ENCODE data around the gene GNG7.
"Not testable (repeated sequence)": the region's sequence is repeated elsewhere in the genome, so short reads cannot be mapped to it uniquely, and the experiment has no call there.

Gene GNG7

DNA sequence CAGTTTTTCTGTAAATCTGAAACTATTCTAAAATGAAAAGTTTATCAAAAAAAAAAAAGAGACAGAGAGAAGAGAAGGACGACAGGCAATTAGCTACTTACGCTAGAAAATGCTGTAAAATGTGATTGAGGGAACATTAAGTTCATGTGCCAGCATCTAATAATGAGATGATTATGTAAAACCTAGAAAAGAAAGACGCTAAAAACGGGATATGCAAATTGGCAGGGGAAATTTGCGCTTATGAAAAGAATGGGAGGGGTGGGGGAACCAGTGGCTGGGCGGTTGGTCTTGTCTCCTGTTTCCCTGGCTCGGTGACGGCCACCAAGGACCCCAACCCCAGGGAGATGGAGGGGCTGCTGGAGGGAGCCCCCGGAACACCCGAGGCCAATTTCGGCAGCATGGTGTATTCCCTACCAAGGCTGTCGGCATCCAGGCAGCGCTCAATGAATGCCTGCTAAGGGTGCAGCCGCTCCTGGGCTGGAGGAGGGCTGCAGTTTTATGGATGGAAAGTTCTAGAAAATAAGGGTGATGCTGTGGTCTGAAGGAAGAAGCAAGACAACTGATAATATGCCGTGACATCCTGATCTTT is 34.2 kb downstream of the GNG7 start:
- no peaks in the 10 kb centered on the region; the same call in 1 of the 2 replicates for H3K4me1 ChIP-seq (ENCODE audit: control insufficient read depth, insufficient read depth, low read length)
- DNase-seq (ENCODE audit: low read depth, low spot score): no peak
- no peaks in the 10 kb centered on the region for H3K36me3 ChIP-seq (ENCODE audit: control insufficient read depth, insufficient read depth, low read length)
- H3K27ac ChIP-seq (ENCODE audit: low read length): no peak overlapping the region
- WGBS (ENCODE audit: insufficient coverage, insufficient read length): no CpG with 5 or more reads among the region's 15 CpGs
- H3K27me3 ChIP-seq (ENCODE audit: control insufficient read depth, insufficient read depth, low read length): no peaks in the 10 kb centered on the region
- no peak overlapping the region; the same call in 1 of the 2 replicates for H3K4me3 ChIP-seq (ENCODE audit: low read length)
- H3K9me3 ChIP-seq (ENCODE audit: control insufficient read depth, insufficient read depth, low read length): no peaks in the 10 kb centered on the region

DNA sequence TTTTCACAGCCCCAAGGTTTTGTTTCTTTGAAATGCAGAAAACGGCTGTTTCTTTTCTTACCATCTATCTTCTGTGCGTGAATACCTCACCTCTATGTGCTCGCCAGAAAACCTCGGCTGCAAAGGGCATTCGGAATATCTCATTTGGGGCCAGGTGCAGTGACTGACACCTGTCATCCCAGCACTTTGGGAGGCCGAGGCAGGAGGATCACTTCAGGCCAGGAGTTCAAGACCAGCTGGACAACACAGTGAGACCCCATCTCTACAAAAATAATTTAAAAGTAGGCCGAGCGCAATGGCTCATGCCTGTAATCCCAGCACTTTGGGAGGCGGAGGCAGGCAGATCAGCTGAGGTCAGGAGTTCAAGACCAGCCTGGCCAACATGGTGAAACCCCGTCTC is 35.1 kb downstream of the GNG7 start:
- WGBS (ENCODE audit: insufficient coverage, insufficient read length): no CpG with 5 or more reads among the region's 10 CpGs
- H3K4me1 ChIP-seq (ENCODE audit: control insufficient read depth, insufficient read depth, low read length); H3K9me3 ChIP-seq (ENCODE audit: control insufficient read depth, insufficient read depth, low read length); DNase-seq (ENCODE audit: low read depth, low spot score); H3K27me3 ChIP-seq (ENCODE audit: control insufficient read depth, insufficient read depth, low read length); H3K36me3 ChIP-seq (ENCODE audit: control insufficient read depth, insufficient read depth, low read length); H3K27ac ChIP-seq (ENCODE audit: low read length); H3K4me3 ChIP-seq (ENCODE audit: low read length): not testable (repeated sequence)

- Histone ChIP-seq H3K9me3 (ENCODE audit: control insufficient read depth, insufficient read depth, low read length) (no peaks in the 10 kb centered on the region), H3K4me1 (ENCODE audit: control insufficient read depth, insufficient read depth, low read length) (no peaks in the 10 kb centered on the region; the same call in 1 of the 2 replicates), H3K27ac (ENCODE audit: low read length) (no peak overlapping the region), H3K4me3 (ENCODE audit: low read length) (no peak overlapping the region), H3K36me3 (ENCODE audit: control insufficient read depth, insufficient read depth, low read length) (no peaks in the 10 kb centered on the region), H3K27me3 (ENCODE audit: control insufficient read depth, insufficient read depth, low read length) (no peaks in the 10 kb centered on the region)
- WGBS (ENCODE audit: insufficient coverage, insufficient read length): no CpG with 5 or more reads among the region's 9 CpGs
- DNase-seq (ENCODE audit: low read depth, low spot score): no peak
Observed at GRCh38 chr19:2666344-2666994, 36.0 kb downstream of the GNG7 start.

DNA sequence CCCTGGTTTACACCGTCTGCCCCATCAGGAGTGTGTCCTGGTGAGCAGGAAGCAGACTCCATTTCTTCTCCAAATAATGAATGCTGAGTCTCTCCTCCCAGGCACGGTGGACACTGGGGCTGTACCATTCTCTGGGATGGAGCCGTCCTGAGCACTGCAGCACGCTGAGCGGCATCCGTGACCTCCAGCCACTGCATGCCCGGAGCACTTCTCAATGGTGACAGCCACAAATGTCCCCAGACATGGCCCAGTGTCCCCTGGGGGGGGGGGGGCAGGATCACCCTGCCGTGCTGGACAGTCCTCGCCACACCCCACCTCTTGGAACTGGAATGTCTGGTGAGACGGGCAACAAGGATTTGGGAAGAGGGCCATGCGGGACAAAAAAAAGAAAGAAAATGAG is 37.4 kb downstream of the GNG7 start:
- no CpG with 5 or more reads among the region's 11 CpGs for whole genome bisulfite sequencing (ENCODE audit: insufficient coverage, insufficient read length)
- Histone ChIP-seq H3K27ac (ENCODE audit: low read length) (no peak overlapping the region), H3K36me3 (ENCODE audit: control insufficient read depth, insufficient read depth, low read length) (no peaks in the 10 kb centered on the region), H3K9me3 (ENCODE audit: control insufficient read depth, insufficient read depth, low read length) (no peaks in the 10 kb centered on the region), H3K4me3 (ENCODE audit: low read length) (no peak overlapping the region), H3K27me3 (ENCODE audit: control insufficient read depth, insufficient read depth, low read length) (no peaks in the 10 kb centered on the region), H3K4me1 (ENCODE audit: control insufficient read depth, insufficient read depth, low read length) (no peaks in the 10 kb centered on the region; the same call in 1 of the 2 replicates)
- DNase-seq (ENCODE audit: low read depth, low spot score): no peak

GRCh38 chr19:2663920-2664571 is 38.4 kb downstream of the GNG7 start:
- Histone ChIP-seq H3K9me3 (ENCODE audit: control insufficient read depth, insufficient read depth, low read length) (no peaks in the 10 kb centered on the region), H3K4me3 (ENCODE audit: low read length) (no peak overlapping the region), H3K36me3 (ENCODE audit: control insufficient read depth, insufficient read depth, low read length) (no peaks in the 10 kb centered on the region), H3K4me1 (ENCODE audit: control insufficient read depth, insufficient read depth, low read length) (no peaks in the 10 kb centered on the region), H3K27ac (ENCODE audit: low read length) (no peak overlapping the region), H3K27me3 (ENCODE audit: control insufficient read depth, insufficient read depth, low read length) (no peaks in the 10 kb centered on the region)
- WGBS (ENCODE audit: insufficient coverage, insufficient read length): no CpG with 5 or more reads among the region's 18 CpGs
- no peak for DNase-seq (ENCODE audit: low read depth, low spot score)

- H3K9me3 ChIP-seq (ENCODE audit: control insufficient read depth, insufficient read depth, low read length): no peaks in the 10 kb centered on the region
- no peaks in the 10 kb centered on the region for H3K27me3 ChIP-seq (ENCODE audit: control insufficient read depth, insufficient read depth, low read length)
- no CpG with 5 or more reads among the region's 4 CpGs for WGBS (ENCODE audit: insufficient coverage, insufficient read length)
- H3K36me3 ChIP-seq (ENCODE audit: control insufficient read depth, insufficient read depth, low read length): no peaks in the 10 kb centered on the region
- DNase-seq (ENCODE audit: low read depth, low spot score): no peak
- H3K4me1 ChIP-seq (ENCODE audit: control insufficient read depth, insufficient read depth, low read length): no peaks in the 10 kb centered on the region
- no peak overlapping the region for H3K4me3 ChIP-seq (ENCODE audit: low read length)
- no peak overlapping the region for H3K27ac ChIP-seq (ENCODE audit: low read length)
Observed at GRCh38 chr19:2661615-2662014, 40.9 kb downstream of the GNG7 start.

- no peaks in the 10 kb centered on the region for H3K9me3 ChIP-seq (ENCODE audit: control insufficient read depth, insufficient read depth, low read length)
- H3K27ac ChIP-seq (ENCODE audit: low read length): no peak overlapping the region
- H3K36me3 ChIP-seq (ENCODE audit: control insufficient read depth, insufficient read depth, low read length): no peaks in the 10 kb centered on the region
- H3K4me3 ChIP-seq (ENCODE audit: low read length): no peak overlapping the region
- no CpG with 5 or more reads among the region's 11 CpGs for WGBS (ENCODE audit: insufficient coverage, insufficient read length)
- DNase-seq (ENCODE audit: low read depth, low spot score): no peak
- no peaks in the 10 kb centered on the region for H3K4me1 ChIP-seq (ENCODE audit: control insufficient read depth, insufficient read depth, low read length)
- H3K27me3 ChIP-seq (ENCODE audit: control insufficient read depth, insufficient read depth, low read length): no peaks in the 10 kb centered on the region
Observed at GRCh38 chr19:2659856-2660432, 42.5 kb downstream of the GNG7 start.

GRCh38 chr19:2656533-2656932 is 46.0 kb downstream of the GNG7 start:
- Histone ChIP-seq H3K27ac (ENCODE audit: low read length) (no peak overlapping the region), H3K36me3 (ENCODE audit: control insufficient read depth, insufficient read depth, low read length) (no peaks in the 10 kb centered on the region), H3K4me1 (ENCODE audit: control insufficient read depth, insufficient read depth, low read length) (peaks cover 5% of the 10 kb centered on the region; the same call in 1 of the 2 replicates), H3K27me3 (ENCODE audit: control insufficient read depth, insufficient read depth, low read length) (no peaks in the 10 kb centered on the region), H3K4me3 (ENCODE audit: low read length) (no peak overlapping the region), H3K9me3 (ENCODE audit: control insufficient read depth, insufficient read depth, low read length) (no peaks in the 10 kb centered on the region)
- WGBS (ENCODE audit: insufficient coverage, insufficient read length): no CpG with 5 or more reads among the region's 9 CpGs
- DNase-seq (ENCODE audit: low read depth, low spot score): no peak

DNA sequence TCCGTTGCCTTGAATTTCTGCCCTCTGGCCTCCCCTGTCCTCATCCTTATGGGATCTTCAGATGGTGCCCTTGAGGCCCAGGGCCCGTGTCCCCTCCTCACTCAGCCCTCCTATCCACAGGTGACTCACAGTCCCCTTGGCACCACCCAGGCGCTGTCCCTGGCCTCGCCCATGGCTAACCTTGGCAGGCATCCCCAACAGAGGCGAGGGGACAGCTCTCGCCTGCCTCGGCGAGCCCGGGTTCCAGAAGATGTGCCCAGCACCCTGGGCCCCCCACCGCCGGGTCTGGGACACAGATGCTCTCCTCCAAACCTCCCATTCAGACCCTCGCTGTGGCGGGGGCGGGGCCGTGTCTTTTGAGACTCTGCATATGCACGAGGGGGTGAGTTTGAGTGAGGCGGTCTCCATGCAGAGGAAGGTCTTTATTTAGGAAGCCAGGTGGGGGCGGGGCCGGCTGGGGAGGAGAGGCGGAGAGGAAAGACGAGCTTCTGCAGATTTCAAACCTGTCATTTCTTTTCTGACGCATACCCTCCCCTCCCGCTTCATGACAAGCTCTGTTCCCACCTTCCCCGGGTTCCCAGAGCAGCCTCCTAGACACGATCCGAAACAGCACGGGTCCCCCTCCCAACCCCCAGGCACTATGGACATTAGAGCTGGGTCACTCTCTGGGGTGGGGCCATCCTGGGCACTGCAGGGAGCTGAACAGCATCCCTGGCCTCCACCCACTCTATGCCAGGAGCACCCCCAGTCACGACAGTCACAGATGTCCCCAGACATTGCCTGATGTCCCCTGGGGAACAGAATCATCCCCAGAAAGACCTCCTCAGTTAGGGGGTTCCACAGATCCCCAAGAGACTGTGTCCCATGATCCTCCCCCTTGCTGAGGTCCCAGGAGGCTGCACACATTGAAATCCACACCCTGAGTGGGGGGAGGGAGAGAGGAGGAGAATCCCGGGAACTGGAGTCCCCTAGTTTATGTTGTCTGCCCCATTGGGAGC is 48.5 kb downstream of the GNG7 start:
- no CpG with 5 or more reads among the region's 29 CpGs for WGBS (ENCODE audit: insufficient coverage, insufficient read length)
- no peak overlapping the region for H3K27ac ChIP-seq (ENCODE audit: low read length)
- no peak overlapping the region for H3K4me3 ChIP-seq (ENCODE audit: low read length)
- DNase-seq (ENCODE audit: low read depth, low spot score): no peak
- no peaks in the 10 kb centered on the region for H3K36me3 ChIP-seq (ENCODE audit: control insufficient read depth, insufficient read depth, low read length)
- no peaks in the 10 kb centered on the region for H3K9me3 ChIP-seq (ENCODE audit: control insufficient read depth, insufficient read depth, low read length)
- H3K4me1 ChIP-seq (ENCODE audit: control insufficient read depth, insufficient read depth, low read length): peaks cover 5% of the 10 kb centered on the region; the same call in 1 of the 2 replicates
- no peaks in the 10 kb centered on the region for H3K27me3 ChIP-seq (ENCODE audit: control insufficient read depth, insufficient read depth, low read length)

GRCh38 chr19:2653218-2653617 is 49.3 kb downstream of the GNG7 start:
- H3K9me3 ChIP-seq (ENCODE audit: control insufficient read depth, insufficient read depth, low read length): peaks cover 2% of the 10 kb centered on the region; the same call in 1 of the 2 replicates
- H3K4me1 ChIP-seq (ENCODE audit: control insufficient read depth, insufficient read depth, low read length): peaks cover 5% of the 10 kb centered on the region; the same call in 1 of the 2 replicates
- WGBS (ENCODE audit: insufficient coverage, insufficient read length): no CpG with 5 or more reads among the region's 9 CpGs
- H3K4me3 ChIP-seq (ENCODE audit: low read length): no peak overlapping the region
- peaks cover 2% of the 10 kb centered on the region; the same call in 1 of the 2 replicates for H3K36me3 ChIP-seq (ENCODE audit: control insufficient read depth, insufficient read depth, low read length)
- no peak overlapping the region for H3K27ac ChIP-seq (ENCODE audit: low read length)
- no peak for DNase-seq (ENCODE audit: low read depth, low spot score)
- no peaks in the 10 kb centered on the region for H3K27me3 ChIP-seq (ENCODE audit: control insufficient read depth, insufficient read depth, low read length)

All from iPS DF 6.9 (cell line).